Peyer's patch (tissue), 4 donors: ENCODE results near the gene SP5.

Experiments used
- CTCF ChIP-seq, 6 experiments: fragments of 450-650 bp in 4 of 6; fragments of 200-600 bp in 2 of 6; sonication (generic) in 1 of 6; IDR thresholded peaks; one replicate each; pipeline ENCODE4 v1.5.1; 2017 to 2019; ENCODE audit warnings: antibody characterized with exemption in 6 of 6, mild to moderate bottlenecking in 3 of 6, moderate library complexity in 1 of 6
- POLR2A ChIP-seq, 2 donors: fragments of 450-650 bp; IDR thresholded peaks; one replicate each; pipeline ENCODE4 v1.5.1; 2017; ENCODE audit warnings: antibody characterized with exemption in 2 of 2, mild to moderate bottlenecking in 2 of 2, moderate library complexity in 2 of 2

- TF ChIP-seq CTCF (IDR thresholded peaks at IDR 0.05) (no peak), POLR2A (IDR thresholded peaks at IDR 0.05) (no peak)
Measured at GRCh38 chr2:170671079-170671478, 44.1 kb upstream of the SP5 start.
